ENCODE results near the gene SLC35D2.
A peak's percentile ranks its signal among the peaks of the same experiment; 100 is the strongest.
"Not testable (repeated sequence)": the region's sequence is repeated elsewhere in the genome, so short reads cannot be mapped to it uniquely, and the experiment has no call there.

The SLC35D2 gene

DNA sequence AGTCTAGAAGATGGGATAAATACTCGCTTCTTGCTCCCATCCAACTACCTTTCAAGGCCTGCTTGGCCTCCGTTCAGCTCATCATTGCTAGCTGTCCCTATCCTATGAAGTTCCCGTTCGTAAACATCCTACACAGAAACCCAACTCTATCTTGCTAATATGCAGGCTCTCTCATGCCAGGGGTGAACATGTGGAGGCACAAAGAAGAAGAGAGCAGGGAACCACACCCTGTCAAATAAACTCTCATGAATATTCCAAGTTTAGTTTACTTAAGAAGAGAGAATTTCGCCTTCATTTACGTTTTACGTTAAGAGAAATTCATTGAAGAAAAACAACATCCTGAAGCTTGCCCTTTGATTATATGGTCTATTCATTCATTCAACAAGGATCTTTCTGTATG lies 73.7 kb downstream of the SLC35D2 start:
- no peak for DNase-seq (ENCODE audit: low spot score)

- DNase-seq (ENCODE audit: low spot score), result not testable (repeated sequence)
Measured at GRCh38 chr9:96306958-96307357, 76.6 kb downstream of the SLC35D2 start.

DNA sequence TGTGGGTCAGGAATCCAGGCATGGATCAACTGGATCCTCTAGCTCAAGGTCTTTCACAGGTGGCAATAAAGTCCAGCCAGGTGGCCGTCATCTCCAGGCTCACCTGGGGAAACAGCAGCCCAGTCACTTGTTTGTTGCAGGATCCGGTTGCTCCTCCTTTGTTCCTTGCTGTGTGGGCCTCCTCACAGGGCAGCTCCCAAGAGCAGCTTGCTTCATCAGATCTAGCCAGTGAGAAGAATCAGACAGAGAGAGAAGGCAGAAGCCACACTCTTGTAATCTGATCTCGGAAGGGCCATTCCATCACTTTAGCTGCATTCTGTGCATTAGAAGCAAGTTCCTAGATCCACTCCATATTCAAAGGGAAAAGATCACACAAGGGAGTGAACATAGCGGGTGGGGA lies 78.3 kb downstream of the SLC35D2 start:
- peak; percentile 35 for DNase-seq (ENCODE audit: low spot score)

- no peak for DNase-seq (ENCODE audit: low spot score)
Measured at GRCh38 chr9:96304230-96304629, 79.3 kb downstream of the SLC35D2 start.

DNA sequence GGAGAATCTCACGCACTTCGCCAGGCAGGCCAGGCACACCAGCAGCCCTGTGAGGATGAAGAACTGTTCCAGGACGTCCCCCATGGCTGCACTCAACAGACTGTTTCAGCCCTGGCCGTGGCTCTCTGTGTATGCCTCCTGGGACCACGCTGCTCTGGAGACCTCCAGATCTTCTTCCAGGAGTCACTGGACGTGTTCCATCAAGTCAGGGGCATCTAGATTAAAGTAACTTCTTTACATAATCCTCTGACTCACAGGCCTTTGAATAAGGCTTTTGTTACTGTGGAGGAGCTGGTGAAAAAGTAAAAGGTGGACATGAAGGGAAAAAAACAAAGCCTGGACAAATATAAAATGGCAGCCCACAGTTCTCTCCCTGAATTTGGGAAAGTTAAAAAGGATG lies 81.5 kb downstream of the SLC35D2 start, which contains the start of gene HSD17B3:
TSS of gene HSD17B3 (minus strand) at position 156 of the 400 bp plus-strand sequence. CDS start at position 84, 72 bp downstream.
- DNase-seq (ENCODE audit: low spot score), result no peak

DNA sequence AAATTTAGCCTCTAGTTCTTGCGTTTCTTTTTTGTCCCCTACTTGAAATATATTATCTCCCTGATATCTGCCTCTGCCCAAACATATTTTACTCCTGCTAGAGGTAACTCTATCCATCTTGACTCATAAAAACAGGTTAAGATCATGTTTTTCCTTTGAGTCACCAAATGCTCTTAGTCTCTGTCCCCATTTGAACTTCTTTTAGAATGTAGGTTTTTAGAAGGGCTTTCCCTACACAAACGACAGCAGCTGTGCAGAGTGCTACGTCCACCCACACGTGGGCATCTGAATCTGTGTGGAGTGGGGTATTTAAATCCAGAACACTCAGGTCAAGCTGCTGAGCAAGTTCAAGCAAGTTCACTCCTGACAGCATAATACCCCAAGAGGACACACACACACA lies 83.7 kb downstream of the SLC35D2 start:
- DNase-seq (ENCODE audit: low spot score), result no peak

GRCh38 chr9:96294159-96294545 lies 89.4 kb downstream of the SLC35D2 start:
- no peak for DNase-seq (ENCODE audit: low spot score)

- DNase-seq (ENCODE audit: low spot score), result no peak
Measured at GRCh38 chr9:96293498-96294158, 89.9 kb downstream of the SLC35D2 start.

DNA sequence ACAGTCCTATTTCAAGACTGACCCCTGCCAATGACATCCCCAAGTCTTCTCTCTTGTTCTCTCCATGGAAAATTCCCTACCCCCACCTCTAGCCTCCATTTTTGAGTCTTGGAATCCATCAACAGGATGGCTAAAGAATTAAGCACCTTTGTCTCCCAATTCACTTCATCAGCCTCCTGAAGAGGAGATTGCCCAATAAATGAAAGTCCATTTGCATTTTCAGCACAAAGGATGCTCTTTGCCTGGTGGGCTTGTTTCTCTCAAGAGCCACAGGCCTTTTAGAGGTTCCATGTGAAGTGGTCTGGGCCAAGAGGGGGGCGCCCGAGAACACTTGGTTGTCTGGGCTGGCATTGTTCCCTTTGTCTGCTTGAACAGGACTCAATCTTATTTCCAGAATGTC lies 94.1 kb downstream of the SLC35D2 start:
- no peak for DNase-seq (ENCODE audit: low spot score)

DNA sequence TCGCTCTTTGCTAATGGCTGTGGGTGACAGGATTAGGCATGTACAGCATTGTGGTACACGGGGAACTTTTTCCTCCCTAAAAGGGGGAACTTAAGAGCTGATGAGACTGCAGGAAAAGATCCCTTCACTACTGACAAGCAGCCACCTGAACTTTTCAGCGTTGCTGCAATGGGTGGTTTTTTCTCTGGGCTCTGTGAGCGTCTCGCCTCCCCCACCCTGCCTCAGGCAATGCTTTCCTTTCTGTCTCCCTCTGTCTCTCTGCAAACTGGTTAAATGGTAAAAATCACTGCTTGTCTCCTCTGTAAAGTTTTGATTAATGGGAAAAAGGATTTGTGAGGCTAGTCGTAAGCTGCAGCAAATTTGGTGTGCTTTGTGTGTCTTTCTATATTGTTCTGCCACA lies 101.9 kb downstream of the SLC35D2 start:
- no peak for DNase-seq (ENCODE audit: low spot score)

- peak; percentile 38 for DNase-seq (ENCODE audit: low spot score)
Measured at GRCh38 chr9:96279932-96280331, 103.6 kb downstream of the SLC35D2 start.

DNA sequence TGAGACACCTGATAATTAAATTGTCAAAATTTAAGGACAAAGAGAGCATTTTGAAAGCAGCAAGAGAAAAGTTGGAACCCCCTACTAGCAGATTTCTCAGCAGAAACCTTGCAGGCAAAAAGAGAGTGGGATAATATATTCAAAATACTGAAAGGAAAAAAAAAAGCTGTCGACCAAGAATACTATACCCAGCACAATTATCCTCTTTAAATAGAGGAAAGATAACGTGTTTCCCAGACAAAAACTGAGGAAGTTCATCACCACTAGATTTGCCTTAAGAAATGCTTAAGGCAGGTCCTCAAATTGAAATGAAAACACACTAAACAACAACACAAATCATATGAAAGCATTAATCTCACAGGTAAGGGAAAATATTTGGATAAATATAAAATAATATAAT lies 108.6 kb downstream of the SLC35D2 start:
- DNase-seq (ENCODE audit: low spot score), result no peak

All from iPS-NIHi11 (cell line).